ENCODE data around the gene AQP1. TPM values are rescaled to one million over a fixed set of nuclear protein-coding genes. Genes with fewer than 3 reads are reported as not detected.
A peak's percentile ranks its signal among the peaks of the same experiment; 100 is the strongest.

Gene AQP1
- total RNA-seq, 8 experiments from 2014 or later = 0.45 to 233 (median 0.68) TPM

GRCh38 chr7:30970594-30971094 is 59.0 kb downstream of the AQP1 start:
- H3K4me1 ChIP-seq (replicated peaks in 1 of 2) = peaks cover 0 to 12% of the 10 kb centered on the region in 2 donors
- ATAC-seq (replicated peaks in 6 of 8) = peak in 5 of 8 experiments; percentile 57 to 67 (median 63)
- H3K4me3 ChIP-seq = no peak overlapping the region
- in situ Hi-C loops (cut with MboI; ENCODE audit: low pct_unique_long_range_greater_than_20kb in 2 of 9, low sequenced_read_pairs in 9 of 9, unreplicated experiment in 9 of 9) = loop anchor here in 3 of 9 experiments (10.0 to 25.0 kb wide), 2 partner anchors 158 to 166 kb away; no protein-coding TSS in a partner anchor
- no peak overlapping the region for H3K27ac ChIP-seq
- WGBS, 10 experiments = 0 to 86% (median 39%) methylated on average over 1 to 6 of the region's 6 CpGs; no CpG with 5 or more reads in 1 of the 10 experiments

- in situ Hi-C loops (cut with MboI; ENCODE audit: low pct_unique_long_range_greater_than_20kb in 2 of 9, low sequenced_read_pairs in 9 of 9, unreplicated experiment in 9 of 9) = loop anchor here in 3 of 9 experiments (10.0 to 25.0 kb wide), 2 partner anchors 159 to 167 kb away; no protein-coding TSS in a partner anchor
- Histone ChIP-seq H3K27ac (no peak overlapping the region), H3K4me1 (replicated peaks in 1 of 2) (peaks cover 0 to 12% of the 10 kb centered on the region in 2 donors), H3K4me3 (no peak overlapping the region)
- 0 to 7% methylated on average over 1 to 2 of the region's 3 CpGs; no CpG with 5 or more reads in 8 of the 10 experiments for WGBS, 10 experiments
- no peak for ATAC-seq (replicated peaks in 6 of 8)
Observed at GRCh38 chr7:30971440-30971839, 59.8 kb downstream of the AQP1 start.

GRCh38 chr7:30971840-30972563 is 60.3 kb downstream of the AQP1 start:
- peak in 2 of 8 experiments; percentile 43 to 45 for ATAC-seq (replicated peaks in 6 of 8)
- Histone ChIP-seq H3K4me1 (replicated peaks in 1 of 2) (peaks cover 0 to 12% of the 10 kb centered on the region in 2 donors), H3K27ac (no peak overlapping the region), H3K4me3 (no peak overlapping the region)
- in situ Hi-C loops (cut with MboI; ENCODE audit: low pct_unique_long_range_greater_than_20kb in 2 of 9, low sequenced_read_pairs in 9 of 9, unreplicated experiment in 9 of 9) = loop anchor here in 3 of 9 experiments (10.0 to 25.0 kb wide), 2 partner anchors 160 to 167 kb away; no protein-coding TSS in a partner anchor
- WGBS, 10 experiments = 16 to 78% (median 46%) methylated on average over 1 to 9 of the region's 15 CpGs

GRCh38 chr7:30973292-30973691 is 61.6 kb downstream of the AQP1 start:
- Histone ChIP-seq H3K4me1 (replicated peaks in 1 of 2) (peaks cover 0 to 12% of the 10 kb centered on the region in 2 donors), H3K27ac (no peak overlapping the region), H3K4me3 (no peak overlapping the region)
- no peak for ATAC-seq (replicated peaks in 6 of 8)
- 33 to 60% (median 43%) methylated on average over 1 to 2 of the region's 3 CpGs; no CpG with 5 or more reads in 5 of the 10 experiments for WGBS, 10 experiments
- in situ Hi-C loops (cut with MboI; ENCODE audit: low pct_unique_long_range_greater_than_20kb in 2 of 9, low sequenced_read_pairs in 9 of 9, unreplicated experiment in 9 of 9) = loop anchor here in 3 of 9 experiments (10.0 to 25.0 kb wide), 2 partner anchors 161 to 168 kb away; no protein-coding TSS in a partner anchor

- peaks cover 0 to 12% of the 10 kb centered on the region in 2 donors for H3K4me1 ChIP-seq (replicated peaks in 1 of 2)
- 60 to 100% (median 92%) methylated on average over 1 to 11 of the region's 18 CpGs; no CpG with 5 or more reads in 6 of the 10 experiments for WGBS, 10 experiments
- no peak for ATAC-seq (replicated peaks in 6 of 8)
- in situ Hi-C loops (cut with MboI; ENCODE audit: low pct_unique_long_range_greater_than_20kb in 2 of 9, low sequenced_read_pairs in 9 of 9, unreplicated experiment in 9 of 9) = loop anchor here in 3 of 9 experiments (10.0 to 25.0 kb wide), 2 partner anchors 162 to 169 kb away; no protein-coding TSS in a partner anchor
- H3K4me3 ChIP-seq = no peak overlapping the region
- H3K27ac ChIP-seq = no peak overlapping the region
Observed at GRCh38 chr7:30973791-30974604, 62.3 kb downstream of the AQP1 start.

- ATAC-seq (replicated peaks in 6 of 8) = peak; percentile 52 to 96 (median 68)
- 14 to 40% (median 23%) methylated on average over 1 to 3 of the region's 7 CpGs; no CpG with 5 or more reads in 7 of the 10 experiments for WGBS, 10 experiments
- H3K4me1 ChIP-seq (replicated peaks in 1 of 2) = peaks cover 0 to 12% of the 10 kb centered on the region in 2 donors
- no peak overlapping the region for H3K4me3 ChIP-seq
- in situ Hi-C loops (cut with MboI; ENCODE audit: low pct_unique_long_range_greater_than_20kb in 2 of 9, low sequenced_read_pairs in 9 of 9, unreplicated experiment in 9 of 9) = loop anchor here in 6 of 9 experiments (10.0 to 25.0 kb wide), 4 partner anchors 138 to 663 kb away; no protein-coding TSS in a partner anchor
- H3K27ac ChIP-seq = no peak overlapping the region
Observed at GRCh38 chr7:30974605-30975255, 63.1 kb downstream of the AQP1 start.

Other genes with a start within 250 kb of the AQP1 start
- 1 to 10 TPM in 2 of 8 experiments, under 1 TPM in 5, not detected in 1; 0.22 to 1.2 (median 0.60) TPM for gene CRHR2, start 229.4 kb upstream of the AQP1 start, total RNA-seq
- gene INMT, start 159.7 kb upstream of the AQP1 start, total RNA-seq = 1 to 10 TPM in 1 of 8 experiments, under 1 TPM in 7; 0.13 to 1.2 (median 0.47) TPM
- 10 to 100 TPM in 1 of 8 experiments, 1 to 10 TPM in 7; 2.5 to 12.3 (median 4.6) TPM for gene MINDY4, start 140.4 kb upstream of the AQP1 start, total RNA-seq
- 1 to 10 TPM in 3 of 8 experiments, under 1 TPM in 2, not detected in 3; 0.56 to 4.9 (median 1.6) TPM for gene GHRHR, start 52.1 kb downstream of the AQP1 start, total RNA-seq
- 10 to 100 TPM in 5 of 8 experiments, 1 to 10 TPM in 1, under 1 TPM in 2; 0.36 to 55.0 (median 11.8) TPM for gene ADCYAP1R1, start 140.5 kb downstream of the AQP1 start, total RNA-seq

Data from motor neuron (in vitro differentiated cells).